A673 (cell line): ENCODE results near the gene LMO7.
"Not testable (repeated sequence)": the region's sequence is repeated elsewhere in the genome, so short reads cannot be mapped to it uniquely, and the experiment has no call there.

Experiments used
- CTCF ChIP-seq: fragments of 300-800, 200-600 bp; sonication (generic); conservative IDR thresholded peaks from 2 replicates; pipeline ENCODE4 v1.5.1; 2017; ENCODE audit warnings: low read depth, mild to moderate bottlenecking, antibody characterized with exemption, low read length, moderate library complexity, mixed read lengths
- EZH2 ChIP-seq: fragments of 200-600 bp; sonication (generic); IDR thresholded peaks from 2 replicates; pipeline ENCODE4 v1.6.1; 2017; ENCODE audit warnings: borderline replicate concordance, low read depth, mild to moderate bottlenecking, mixed read lengths, antibody characterized with exemption, low read length; ENCODE audit not compliant: poor library complexity, severe bottlenecking

GRCh38 chr13:75680251-75680650 lies 44.1 kb downstream of the LMO7 start:
- not testable (repeated sequence) for TF ChIP-seq CTCF, EZH2
